NCI-H345 treated with DMSO at 0.1 percent for 48 hours (cell line): ENCODE results near the gene LRRTM2.
"Not testable (repeated sequence)": the region's sequence is repeated elsewhere in the genome, so short reads cannot be mapped to it uniquely, and the experiment has no call there.

Experiments
- DNase-seq: peaks from one replicate; lab custom pipeline; 2025; ENCODE audit not compliant: unreplicated experiment; lab: John Stamatoyannopoulos, UW

The LRRTM2 gene, protein sequence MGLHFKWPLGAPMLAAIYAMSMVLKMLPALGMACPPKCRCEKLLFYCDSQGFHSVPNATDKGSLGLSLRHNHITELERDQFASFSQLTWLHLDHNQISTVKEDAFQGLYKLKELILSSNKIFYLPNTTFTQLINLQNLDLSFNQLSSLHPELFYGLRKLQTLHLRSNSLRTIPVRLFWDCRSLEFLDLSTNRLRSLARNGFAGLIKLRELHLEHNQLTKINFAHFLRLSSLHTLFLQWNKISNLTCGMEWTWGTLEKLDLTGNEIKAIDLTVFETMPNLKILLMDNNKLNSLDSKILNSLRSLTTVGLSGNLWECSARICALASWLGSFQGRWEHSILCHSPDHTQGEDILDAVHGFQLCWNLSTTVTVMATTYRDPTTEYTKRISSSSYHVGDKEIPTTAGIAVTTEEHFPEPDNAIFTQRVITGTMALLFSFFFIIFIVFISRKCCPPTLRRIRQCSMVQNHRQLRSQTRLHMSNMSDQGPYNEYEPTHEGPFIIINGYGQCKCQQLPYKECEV

DNA sequence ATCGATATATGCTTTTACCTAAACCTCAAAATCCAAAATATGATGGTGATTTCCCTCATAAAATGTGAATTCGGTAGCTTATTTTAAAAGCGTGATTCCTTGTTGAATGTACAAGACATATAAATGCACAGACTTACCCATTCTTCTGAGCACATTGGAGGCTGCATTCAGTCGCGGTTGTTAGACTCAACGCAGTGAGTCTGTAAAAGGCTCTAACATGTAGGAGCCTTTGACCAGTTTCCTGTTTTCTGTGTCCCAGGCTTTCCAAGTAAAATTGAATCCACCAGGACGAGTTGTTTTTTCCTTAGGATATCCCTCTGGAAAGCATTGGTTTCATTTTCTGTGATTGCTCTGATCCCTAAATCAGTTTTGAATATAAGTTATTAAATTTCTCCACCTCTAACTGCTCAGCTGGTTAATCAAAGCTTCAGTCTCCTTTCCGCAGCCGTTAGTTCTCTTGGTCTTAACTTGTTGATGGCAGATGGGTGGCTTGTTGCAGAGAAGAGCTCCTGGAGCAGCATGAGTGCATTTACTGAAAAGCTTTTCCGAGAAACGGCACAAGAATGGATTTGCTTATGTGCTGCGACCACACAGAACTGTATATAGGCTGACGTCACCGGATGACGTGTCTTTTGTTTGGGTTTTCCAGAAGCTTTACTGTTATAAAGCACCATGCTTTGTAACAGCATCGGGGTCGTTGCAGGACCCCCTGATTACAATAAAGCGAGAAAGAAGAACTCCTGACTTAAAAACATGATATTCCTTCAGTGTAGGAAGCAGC, at the start of gene LRRTM2:
LRRTM2 (minus strand) TSS at position 565 of the 781 bp plus-strand sequence; CDS start at position 141, 424 bp downstream.
- DNase-seq, result no peak

DNA sequence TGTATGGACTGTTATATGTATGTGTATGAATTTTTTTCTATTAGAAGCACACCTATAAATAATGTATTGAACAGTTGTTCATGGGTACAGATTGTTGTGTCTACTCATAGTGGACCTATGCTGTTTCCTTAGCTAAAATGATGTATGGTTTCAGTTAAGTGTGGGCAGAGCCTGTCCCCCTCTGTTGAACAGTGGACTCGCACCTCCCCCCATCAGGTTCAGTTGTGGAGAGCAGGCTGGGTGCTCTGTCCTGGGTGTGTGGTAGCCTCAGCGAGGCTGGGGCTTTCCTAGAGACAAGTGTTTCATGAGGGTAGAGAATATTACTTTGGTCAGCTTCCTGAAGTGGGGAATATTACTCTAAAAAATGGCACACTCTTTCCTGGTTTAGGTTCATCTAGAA, 47.4 kb upstream of the LRRTM2 start:
- no peak for DNase-seq

DNA sequence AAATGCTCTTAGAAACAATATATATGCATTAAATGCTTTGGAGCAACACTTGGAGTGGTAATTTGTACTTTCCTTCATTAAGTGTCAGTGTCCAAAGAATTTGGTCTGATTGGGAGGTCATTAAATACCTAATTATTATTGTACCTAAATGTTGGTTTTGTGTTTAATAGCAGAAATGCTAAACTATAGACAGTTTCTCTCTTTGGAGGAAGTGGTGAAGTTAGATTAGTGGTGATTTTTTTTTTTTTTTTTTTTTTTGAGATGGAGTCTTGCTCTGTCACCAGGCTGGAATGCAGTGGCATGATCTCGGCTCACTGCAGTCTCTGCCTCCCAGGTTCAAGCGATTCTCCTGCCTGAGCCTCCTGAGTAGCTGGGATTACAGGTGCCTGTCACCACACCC, 46.2 kb upstream of the LRRTM2 start:
- DNase-seq, result not testable (repeated sequence)

DNA sequence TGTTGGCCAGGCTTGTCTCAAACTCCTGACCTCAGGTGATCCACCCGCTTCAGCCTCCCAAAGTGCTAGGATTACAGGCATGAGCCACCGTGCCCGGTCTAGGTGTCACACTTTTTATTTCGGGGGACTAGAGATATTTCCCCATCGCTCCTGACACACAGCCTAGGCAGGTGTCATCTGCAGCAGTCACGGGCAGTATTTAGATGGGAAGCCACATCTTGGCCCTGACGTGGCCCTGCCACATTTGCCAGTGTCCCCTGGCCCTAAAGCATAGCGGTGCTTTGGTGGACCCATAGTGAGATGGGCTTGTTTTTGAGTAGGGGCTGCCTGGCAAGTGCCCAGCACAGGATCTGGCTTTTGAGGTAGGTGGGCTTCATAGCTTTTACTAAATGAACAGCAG, 45.0 kb upstream of the LRRTM2 start:
- no peak for DNase-seq

DNA sequence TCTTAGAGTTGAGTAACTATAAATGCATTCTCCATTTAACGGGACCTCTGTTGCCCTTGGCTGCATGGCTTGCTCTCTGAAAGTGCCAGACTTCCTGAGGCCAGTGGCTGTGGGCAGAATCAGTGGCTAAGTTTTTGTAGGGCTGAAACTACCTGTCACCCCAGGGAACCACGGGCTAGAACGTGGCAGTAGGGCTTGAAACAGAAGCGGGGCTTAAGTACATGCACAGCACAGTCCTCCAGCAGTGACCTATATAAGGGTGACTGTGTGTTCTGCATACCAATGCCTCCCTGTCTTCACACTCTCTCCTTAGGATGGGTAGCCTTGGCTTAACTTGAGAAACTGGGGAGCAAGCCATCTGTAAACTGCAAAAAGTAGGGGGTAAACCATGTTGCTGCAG, 43.6 kb upstream of the LRRTM2 start:
- no peak for DNase-seq

DNA sequence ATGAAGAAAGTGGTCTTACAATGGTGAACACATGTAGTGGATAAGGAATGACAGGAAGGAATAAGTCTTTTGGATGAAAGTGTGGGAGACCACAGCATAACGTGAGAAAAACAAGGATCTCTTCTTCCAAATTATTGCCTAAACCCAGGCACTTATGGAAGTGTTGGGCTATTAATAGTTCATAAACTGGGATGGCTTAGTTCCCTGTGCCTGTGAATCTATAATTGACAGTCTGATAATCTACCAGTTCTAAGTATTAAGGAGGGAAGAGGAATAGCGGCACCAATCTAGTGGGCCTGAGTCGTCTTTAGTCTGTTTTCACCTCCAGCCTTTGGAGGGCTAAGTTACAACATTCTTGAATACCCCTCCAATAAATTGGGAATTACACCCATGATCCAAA, 39.2 kb upstream of the LRRTM2 start:
- no peak for DNase-seq

DNA sequence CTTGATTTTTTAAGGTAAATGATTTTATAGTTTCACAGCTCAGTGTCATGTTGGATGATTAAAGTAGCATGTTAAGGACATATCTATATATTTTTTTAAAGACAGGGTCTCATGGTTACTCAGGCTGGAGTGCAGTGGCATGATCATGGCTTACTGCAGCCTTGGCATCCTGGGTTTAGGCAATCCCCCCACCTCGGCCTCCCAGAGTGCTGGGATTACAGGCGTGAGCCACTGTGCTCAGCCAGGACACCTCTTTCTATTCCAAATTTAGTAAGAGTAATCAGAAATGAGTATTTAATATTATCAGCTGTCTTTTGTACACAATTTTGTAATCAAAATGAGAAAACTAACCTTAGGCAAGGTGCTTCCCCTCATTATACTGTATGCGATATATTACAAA, 38.6 kb upstream of the LRRTM2 start:
- DNase-seq, result no peak

DNA sequence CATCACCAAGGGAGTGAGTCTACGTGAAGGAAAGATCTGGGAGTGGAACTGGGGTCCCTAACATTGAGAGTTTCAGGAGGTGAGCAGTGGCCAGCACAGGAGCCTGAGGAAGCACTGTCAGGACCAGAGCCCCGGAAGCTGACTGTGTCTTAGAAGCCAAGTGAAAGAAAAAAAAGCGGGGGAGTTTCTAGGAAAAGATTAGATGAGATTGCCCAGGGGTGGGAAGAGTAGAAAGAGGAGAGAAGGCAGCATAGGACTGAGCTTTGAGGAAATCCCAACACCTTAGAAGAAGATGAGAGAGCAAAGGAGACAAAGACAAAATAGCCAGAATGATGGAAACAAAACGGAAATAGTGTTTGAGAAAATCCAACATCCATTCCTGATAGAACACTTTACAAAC, 37.0 kb upstream of the LRRTM2 start:
- DNase-seq, result no peak

DNA sequence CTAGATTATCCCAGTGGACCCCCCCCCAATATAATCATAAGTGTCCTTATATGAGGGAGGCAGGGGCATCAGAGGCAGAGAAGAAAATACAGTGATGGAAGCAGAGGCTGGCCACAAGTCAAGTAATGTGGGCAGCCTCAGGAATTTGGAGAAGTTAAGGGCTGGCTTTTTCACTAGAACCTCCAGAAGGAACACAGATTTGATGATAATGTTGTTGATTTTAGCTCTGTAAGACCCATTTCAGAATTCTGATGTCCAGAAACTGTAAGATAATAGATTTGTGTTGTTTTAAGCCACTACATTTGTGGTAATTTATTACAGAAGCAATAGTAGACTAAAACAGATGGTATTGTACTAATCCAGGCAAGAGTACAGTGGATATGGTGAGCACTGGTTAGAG, 36.3 kb upstream of the LRRTM2 start:
- no peak for DNase-seq

DNA sequence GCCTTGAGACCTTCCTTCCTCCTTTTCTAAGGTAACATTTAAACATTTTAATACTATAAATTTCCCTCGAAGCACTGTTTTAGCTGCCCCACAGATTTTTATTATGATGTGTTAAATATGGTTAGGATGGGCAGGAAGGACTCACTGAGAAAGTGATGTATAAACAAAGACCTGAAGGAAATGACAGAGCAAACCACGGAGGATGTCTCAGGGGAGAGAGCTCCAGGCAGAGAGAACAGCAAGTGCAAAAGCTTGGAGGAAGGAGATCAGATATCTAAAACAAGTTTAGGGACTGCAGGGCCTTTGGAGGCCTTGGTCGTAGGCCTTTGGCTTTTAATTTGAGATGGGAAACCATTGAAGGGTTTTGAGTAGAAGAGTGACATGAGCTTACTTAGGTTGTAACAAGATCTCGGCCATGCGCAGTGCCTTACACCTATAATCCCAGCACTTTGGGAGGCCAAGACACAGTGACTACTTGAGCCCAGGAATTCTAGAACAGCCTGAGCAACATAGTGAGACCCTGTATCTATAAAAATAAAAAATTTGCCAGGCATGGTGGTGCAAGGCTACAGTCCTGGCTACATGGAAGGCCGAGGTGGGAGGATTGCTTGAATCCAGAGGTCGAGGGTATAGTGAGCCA, 35.5 kb upstream of the LRRTM2 start:
- no peak for DNase-seq

DNA sequence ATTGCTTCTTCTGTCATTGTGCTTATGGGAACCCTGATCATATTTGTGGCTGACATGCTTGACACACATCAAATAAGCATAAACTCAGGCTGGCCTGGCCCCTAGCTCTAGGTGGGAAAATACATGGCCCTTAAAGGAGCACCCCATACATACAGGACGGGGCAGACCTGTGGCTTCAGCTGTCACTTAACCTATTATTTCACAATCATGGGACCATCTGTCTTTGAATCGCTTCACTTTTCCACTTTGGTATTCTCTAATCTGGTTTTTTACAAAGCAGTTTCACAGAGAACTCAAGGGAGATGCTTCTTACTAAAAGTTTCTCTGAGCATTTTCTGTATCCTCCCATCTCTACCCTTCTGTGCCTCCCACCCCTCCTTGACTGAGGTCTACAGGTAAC, 34.6 kb upstream of the LRRTM2 start:
- no peak for DNase-seq

DNA sequence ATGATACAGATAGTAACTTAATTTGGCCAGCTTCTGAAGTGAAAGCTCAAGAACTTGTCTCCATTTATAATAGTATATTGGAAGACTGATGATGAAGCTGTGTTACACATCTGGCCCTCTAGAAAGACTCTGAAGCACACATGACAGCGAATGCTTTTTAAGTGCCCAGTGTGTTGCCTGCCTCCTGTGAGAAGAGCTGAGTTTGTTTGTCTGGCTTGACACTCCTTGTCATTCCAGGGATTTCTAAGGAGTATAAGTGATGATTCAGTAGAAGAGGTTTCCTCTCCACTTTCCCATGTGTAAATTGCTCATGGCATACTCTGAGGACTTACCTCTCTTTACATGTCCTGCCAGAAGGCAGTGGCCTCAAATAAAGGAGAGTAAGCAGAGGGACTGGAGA, 30.4 kb upstream of the LRRTM2 start:
- DNase-seq, result no peak

DNA sequence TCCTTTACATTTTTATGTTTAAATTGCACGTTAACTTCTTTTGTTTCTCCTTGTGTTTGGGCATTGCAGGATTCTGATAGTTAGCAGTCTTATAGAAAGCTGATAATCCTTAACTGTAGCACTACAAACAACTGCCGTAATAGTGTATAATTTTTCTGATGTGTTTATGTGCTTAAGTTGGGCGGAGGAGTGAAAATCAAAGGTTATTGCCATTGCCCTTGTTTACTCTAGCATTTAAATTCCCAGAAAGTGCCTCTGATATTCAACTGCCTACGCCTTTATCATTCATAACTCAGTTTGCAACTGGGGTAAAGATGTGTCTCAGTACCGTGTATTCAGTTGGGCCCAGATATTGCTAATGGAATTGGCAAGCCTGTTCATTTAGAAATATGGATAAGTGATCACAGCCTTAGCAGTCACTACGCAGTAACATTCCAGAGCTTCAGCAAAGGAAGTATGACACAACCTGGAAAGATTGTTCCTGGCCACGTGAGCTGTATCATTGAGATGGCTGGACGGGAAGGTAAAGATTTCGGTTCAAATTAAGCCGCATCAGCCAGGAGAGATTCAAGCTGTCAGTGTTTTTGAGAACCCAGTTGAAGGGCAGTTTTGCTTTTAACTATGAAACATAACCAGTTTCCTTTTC, 28.1 kb upstream of the LRRTM2 start:
- no peak for DNase-seq

DNA sequence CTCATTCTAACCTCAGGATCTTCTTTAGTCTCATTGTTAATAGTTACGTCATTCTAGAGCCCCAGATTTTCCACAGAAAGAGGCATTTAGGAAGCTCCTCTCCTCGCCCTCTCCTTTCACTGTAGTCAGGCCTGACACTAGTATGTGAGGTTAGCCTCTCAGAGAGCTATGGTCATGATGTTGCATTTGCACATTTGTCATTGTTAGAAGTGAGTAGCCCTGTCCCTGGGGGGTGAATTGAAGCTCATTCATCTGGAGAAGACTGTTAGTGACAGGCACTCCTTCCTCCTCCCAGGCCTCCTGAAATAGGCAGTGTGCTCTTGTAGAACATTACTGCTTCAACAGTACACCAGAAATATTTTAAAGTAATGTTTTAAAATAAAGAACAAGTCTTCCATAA, 26.6 kb upstream of the LRRTM2 start:
- DNase-seq, result no peak

DNA sequence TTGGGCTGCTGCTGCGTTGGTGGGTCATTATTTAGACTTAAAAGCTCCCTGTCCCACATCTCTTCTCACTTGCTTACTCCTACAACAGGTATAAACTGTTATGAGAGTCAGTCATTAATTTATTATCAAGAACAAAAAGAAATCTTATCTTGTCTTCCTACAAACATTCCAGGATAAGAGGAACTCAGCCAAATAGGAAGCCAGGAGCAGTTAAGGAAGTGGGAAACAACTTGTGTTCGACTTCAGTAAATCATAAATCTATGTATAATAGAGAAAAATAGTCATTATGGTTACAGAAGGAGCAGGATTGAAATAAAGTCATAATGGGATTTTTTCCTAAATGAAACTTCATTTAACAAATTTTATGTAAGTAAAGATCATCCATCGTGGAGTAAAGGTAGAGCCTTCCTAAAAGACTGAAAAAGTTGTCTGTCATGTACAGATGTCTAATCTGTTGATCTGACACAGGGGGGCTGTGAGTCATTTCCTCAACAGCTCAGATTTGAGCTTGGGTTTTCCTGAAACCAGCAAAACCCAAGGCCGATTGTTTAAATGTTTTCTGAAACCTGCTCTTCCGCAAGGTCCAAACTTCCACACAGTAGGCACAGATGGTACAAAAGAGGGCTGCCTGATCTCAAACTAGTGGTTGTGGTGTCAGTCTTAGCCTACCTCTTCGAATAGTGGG, 25.3 kb upstream of the LRRTM2 start:
- no peak for DNase-seq

DNA sequence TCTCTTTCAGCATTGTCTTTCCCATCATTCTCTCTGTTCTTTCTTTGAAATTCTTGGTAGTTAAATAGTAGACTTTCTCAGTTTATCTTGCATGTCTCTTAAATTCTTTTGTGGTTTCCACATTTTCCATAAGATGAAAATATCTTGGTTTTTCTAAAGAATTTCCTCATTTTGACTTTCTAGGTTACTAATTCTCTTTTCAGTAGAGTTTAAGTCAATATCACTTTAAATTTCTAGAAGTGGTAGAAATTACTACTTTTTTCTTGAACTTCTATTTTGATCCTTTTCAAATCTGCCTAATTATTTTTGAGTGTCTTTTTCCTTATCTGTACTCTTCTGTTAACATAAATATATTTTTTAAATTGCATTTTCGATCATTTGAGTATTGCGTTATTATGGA, 23.6 kb upstream of the LRRTM2 start:
- no peak for DNase-seq

DNA sequence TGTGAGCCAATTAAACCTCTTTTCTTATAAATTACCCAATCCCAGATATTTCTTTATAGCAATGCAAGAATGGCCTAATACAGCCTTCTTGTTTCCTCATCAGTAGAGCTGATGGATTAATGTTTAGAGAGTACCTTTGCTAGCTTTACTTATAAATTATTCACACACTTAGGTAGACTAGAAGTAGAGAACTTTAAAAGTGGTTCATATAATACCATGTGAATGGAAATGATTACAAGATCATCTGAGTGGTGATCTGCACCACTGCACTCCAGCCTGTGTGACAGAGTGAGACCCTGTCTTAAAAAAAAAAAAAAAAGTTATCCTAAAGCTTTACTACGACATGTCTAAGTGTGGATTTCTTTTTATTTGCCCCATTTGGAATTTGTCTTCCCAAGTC, 23.2 kb upstream of the LRRTM2 start:
- DNase-seq, result no peak

DNA sequence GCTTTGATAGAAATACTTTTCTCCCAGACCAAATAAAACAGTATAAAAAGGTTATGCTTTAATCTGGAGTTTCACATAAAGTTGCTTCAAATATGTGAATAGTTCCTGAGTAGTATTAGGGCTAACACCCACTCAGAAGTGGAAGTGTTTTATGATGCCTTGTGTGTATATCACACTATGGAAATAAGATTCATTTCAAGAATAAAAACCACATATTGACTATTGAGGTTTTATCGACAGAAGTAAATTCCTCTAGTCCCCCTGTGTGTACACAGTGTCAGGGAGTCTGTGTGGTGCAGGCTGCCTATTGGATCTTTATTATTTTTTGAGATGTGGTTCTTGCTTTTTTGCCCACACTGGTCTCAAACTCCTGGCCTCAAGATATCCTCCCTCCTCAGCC, 20.8 kb upstream of the LRRTM2 start:
- DNase-seq, result no peak

DNA sequence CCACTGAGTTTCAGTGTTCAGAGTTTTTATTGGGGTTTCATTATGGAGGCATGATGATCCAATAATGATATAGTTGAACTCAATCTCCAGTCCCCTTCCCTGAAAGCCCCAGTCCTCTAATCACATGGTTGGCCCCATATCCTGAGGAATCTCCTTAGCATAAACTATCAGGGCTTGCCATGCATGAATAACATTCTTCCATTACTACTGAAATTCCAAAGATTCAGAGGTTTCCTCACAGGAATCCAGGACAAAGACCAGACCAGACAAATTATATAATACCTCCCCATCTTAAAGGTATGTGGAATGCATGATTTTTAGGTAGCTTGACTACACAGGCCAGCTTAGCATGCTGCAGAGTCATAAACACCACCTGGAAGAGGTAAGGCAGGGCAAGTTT, 15.5 kb upstream of the LRRTM2 start:
- DNase-seq, result no peak

DNA sequence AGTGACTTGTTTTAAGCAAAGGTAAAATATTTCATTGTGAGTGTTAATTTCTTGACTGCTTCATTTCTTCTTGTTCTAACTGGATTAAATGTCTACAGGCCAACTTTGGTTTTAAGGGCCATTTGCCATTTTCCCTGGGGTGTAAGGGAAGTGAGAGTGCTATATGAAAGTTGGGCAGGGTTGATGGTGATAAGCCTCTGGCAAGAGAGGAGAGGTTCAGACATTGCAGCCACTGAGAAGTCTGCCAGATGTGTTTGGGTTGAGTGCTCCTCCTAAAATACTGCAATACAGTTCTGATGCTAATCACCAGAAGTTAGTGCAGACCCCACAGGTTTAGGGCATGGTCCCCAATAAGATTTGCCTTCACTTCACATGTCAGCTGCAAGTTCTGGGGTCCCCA, 14.9 kb upstream of the LRRTM2 start:
- DNase-seq, result no peak

DNA sequence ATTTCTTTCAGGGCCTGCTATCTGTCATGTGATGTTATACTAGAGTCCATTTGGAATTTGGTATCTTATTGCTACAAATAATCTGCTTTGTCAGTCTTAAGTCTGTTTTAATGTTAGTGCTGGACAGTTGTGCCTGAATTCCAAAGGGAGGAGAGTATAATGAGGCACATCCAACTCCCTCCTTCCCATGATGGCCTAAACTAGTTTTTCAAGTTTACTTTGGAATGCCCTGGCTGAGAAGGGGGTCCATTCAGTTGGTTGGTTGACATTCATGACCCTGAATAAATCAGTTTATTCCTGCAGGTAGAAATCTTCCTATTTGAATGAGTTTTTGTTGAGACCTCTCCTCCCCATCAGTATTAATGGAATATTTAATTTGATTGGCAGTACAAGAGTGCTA, 9.4 kb upstream of the LRRTM2 start:
- no peak for DNase-seq
